GOT3 (cell line): ENCODE data around the gene CNDP1.
"Not testable (repeated sequence)": the region's sequence is repeated elsewhere in the genome, so short reads cannot be mapped to it uniquely, and the experiment has no call there.

Experiments
- DNase-seq: peaks from one replicate; lab custom pipeline; 2025; ENCODE audit warnings: mixed read lengths; lab: John Stamatoyannopoulos, UW

The CNDP1 gene

GRCh38 chr18:74520096-74520833, 14.0 kb upstream of the CNDP1 start:
- no peak for DNase-seq

- no peak for DNase-seq
Measured at GRCh38 chr18:74521068-74521725, 13.1 kb upstream of the CNDP1 start.

GRCh38 chr18:74522635-74523548, 11.4 kb upstream of the CNDP1 start:
- no peak for DNase-seq

GRCh38 chr18:74524097-74524496, 10.2 kb upstream of the CNDP1 start:
- DNase-seq: no peak

- DNase-seq: not testable (repeated sequence)
Measured at GRCh38 chr18:74524915-74525314, 9.4 kb upstream of the CNDP1 start.

GRCh38 chr18:74525741-74526140, 8.6 kb upstream of the CNDP1 start:
- DNase-seq: no peak

- no peak for DNase-seq
Measured at GRCh38 chr18:74526488-74526887, 7.8 kb upstream of the CNDP1 start.

- DNase-seq: no peak
Measured at GRCh38 chr18:74528478-74528877, 5.8 kb upstream of the CNDP1 start.

GRCh38 chr18:74528913-74529312, 5.4 kb upstream of the CNDP1 start:
- DNase-seq: no peak

GRCh38 chr18:74529378-74529777, 4.9 kb upstream of the CNDP1 start:
- DNase-seq: no peak

GRCh38 chr18:74529811-74530583, 4.3 kb upstream of the CNDP1 start:
- DNase-seq: no peak

- no peak for DNase-seq
Measured at GRCh38 chr18:74530584-74530862, 3.8 kb upstream of the CNDP1 start.

GRCh38 chr18:74531043-74531442, 3.3 kb upstream of the CNDP1 start:
- DNase-seq: no peak

GRCh38 chr18:74532511-74533025, 1.7 kb upstream of the CNDP1 start:
- no peak for DNase-seq

- no peak for DNase-seq
Measured at GRCh38 chr18:74533666-74534065, 634 bp upstream of the CNDP1 start.

GRCh38 chr18:74534981-74535649, 815 bp downstream of the CNDP1 start:
- no peak for DNase-seq

GRCh38 chr18:74539289-74539688, 5.0 kb downstream of the CNDP1 start:
- DNase-seq: no peak

- DNase-seq: no peak
Measured at GRCh38 chr18:74540652-74541421, 6.5 kb downstream of the CNDP1 start.

GRCh38 chr18:74541703-74542555, 7.6 kb downstream of the CNDP1 start:
- DNase-seq: no peak

- no peak for DNase-seq
Measured at GRCh38 chr18:74544898-74545297, 10.6 kb downstream of the CNDP1 start.
